A549 treated with DMSO at 1 μM for 4 hours (cell line): ENCODE measurements around the gene LIPT1. TPM values are rescaled to one million over a fixed set of nuclear protein-coding genes. Genes with fewer than 3 reads are reported as not detected.

Experiments
- total RNA-seq: library from RNA; stranded (reverse); fragments of 200-300 nt; extraction: Qiagen RNA extraction; gene quantifications from 5 replicates; pipeline ENCODE4 v1.2.3, GENCODE V29; 2022; ENCODE audit warnings: low read depth

Gene LIPT1
- total RNA-seq, result 3.1 to 4.3 TPM (median 3.8 TPM) in 5 replicates

DNA sequence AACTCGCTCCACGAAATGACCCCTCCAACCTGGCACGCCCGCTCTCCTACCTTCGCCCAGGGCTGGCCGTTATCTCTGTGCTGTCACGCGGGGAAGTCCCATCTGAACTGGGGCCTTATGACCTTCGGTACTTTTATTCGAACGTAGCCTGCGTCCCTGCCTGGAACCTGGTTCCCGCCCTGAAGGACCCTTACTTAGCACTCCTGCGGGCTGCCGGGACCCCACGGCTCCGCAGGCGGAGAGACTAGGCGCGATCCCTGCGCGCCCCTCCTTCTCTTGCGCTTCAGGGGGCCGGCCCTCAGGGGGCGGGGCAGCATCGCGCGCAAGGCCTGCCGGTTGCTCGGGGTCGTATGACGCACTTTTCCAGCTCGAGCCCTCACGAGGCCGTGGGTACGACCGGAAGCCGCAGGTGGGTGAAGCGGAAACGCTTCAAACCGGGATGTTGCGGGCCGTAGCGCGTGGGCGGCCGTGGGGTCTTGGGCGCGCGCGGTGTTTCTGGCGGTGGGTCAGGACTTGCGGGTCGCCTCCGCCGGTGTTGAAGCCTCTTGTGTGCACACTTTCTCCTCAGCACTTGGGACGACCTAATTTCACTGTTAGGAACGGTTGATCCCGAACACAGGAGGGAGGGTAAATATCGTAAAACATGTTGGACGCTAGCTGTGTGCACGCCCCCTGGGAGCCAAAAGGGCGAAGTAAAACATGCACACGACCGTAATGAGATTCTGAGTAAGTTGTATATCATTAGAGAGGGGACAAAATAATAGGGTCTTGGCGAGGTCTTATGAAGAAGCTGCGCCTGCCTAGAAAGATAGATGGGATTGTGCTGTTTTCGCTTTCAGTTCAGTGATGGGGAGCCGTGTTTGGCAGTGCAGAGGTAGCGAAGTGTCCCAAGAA is at the start of gene LIPT1, which contains the start of gene TSGA10:
Gene LIPT1 (plus strand): TSS at position 325 of the 894 bp plus-strand sequence. CDS start 6,991 bp downstream, outside the sequence.
Gene TSGA10 (minus strand): TSS at position 300 of the 894 bp plus-strand sequence. CDS start 45,503 bp downstream, outside the sequence.

DNA sequence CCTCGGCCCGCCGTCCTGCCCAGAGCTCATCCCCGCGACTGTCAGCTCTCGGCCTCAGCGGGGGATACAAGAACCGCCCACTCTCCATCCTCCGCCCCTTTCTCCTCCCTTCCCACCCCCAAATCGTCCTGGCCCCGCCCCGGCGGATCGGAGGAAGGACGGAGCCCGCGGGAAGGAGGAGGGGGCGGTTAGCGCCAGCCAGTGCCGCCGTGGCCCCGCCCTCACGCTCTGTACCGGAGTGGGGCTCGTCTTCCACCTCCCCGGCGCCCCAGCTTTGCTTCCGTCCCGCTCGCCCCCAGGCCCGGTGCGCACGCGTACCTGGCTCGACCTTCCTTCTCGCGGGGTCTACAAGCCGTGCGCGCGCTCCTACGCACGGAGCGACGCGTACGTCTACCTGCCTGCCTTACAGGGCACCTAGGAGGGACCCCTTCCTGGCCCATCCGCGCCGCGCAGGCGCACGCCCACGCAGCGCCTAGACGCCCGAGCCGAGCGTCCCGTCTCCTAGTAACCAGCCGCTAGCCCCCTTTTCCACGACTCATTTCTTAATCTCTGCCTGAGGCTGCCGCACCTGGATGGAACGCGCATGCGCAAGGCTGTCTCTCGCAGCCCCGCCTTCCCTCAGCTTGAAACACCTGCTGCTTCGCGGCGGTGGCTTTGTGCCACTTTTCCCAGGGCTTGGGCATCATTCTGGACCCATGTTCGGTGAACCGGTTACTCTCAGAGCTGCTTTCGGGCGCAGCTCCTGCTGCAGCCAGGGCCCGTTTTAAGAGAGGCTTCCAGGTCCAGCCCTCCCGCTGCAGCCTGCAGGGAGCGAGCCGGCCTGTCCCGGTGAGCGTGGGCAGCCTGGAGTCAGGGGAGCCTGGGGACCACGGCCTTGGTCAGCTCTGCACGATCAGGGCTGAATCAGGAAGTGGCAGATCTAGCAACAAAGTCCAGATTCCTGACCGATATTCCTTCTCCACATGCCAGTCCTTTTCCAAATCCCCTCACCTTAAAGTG is 13.4 kb upstream of the LIPT1 start, which contains the start of gene C2orf15:
Gene C2orf15 (plus strand): TSS at position 598 of the 999 bp plus-strand sequence. CDS start 8,852 bp downstream, outside the sequence.

DNA sequence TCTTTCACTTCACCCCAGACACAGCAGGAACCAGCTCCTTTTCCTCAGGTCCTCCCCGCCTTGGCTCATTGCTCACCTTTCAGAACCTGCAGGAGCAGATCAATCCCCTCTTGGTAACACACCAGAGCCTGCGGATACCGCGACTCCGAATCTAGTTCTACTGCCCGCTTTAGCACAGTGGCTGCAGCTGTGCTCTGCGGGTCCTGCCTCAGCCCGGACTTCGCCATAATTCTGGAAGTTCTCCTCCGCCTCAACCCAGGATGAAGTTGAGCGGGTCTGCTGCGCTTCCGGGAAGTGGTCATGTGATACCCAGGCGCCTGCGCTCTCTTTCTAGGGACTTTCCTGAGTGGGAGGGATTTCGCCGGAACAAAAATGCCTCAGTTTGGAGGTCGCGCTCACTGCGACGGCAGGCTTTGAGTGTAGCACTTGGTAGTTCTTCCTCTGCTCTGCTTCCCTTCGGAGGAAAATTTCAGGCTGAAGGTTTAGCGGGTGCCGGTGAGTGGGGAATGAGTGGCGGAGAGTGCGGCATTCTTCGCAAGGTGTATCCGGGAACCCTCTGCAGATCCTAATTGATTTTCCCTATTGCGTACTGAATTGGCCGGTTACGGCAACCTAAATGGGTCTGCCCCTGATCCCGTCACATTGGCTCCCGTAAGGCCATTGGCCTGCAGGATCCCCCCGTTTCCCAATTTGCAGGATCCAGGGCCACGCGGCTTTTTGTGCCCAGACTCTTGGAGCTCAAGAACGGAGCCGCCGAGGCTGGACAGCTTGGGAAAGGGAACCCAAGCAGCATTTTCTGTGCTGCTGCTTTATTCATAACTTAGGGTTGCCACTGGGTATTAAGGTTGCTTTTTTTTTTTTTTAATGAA is 26.2 kb downstream of the LIPT1 start, which contains the start of the genes MITD1 and MRPL30:
Gene MITD1 (minus strand): TSS at position 304 of the 869 bp plus-strand sequence. CDS start 77 bp downstream, at position 227.
Gene MRPL30 (plus strand): TSS at position 430 of the 869 bp plus-strand sequence. CDS start 5,020 bp downstream, outside the sequence.

Other genes with a start within 250 kb of the LIPT1 start
- 0.36 to 0.93 TPM (median 0.57 TPM) in 5 replicates for gene CRACDL, start 218.7 kb upstream of the LIPT1 start, total RNA-seq
- gene C2orf15, start 13.3 kb upstream of the LIPT1 start, total RNA-seq, result 0.41 to 0.61 TPM (median 0.52 TPM) in 5 replicates
- 1.5 to 7.1 TPM (median 4.2 TPM) in 5 replicates for gene TSGA10, start within 50 bp of the LIPT1 start, total RNA-seq
- 25.0 to 31.9 TPM (median 29.6 TPM) in 5 replicates for gene MITD1, start 26.1 kb downstream of the LIPT1 start, total RNA-seq
- 33.1 to 44.6 TPM (median 35.6 TPM) in 5 replicates for gene MRPL30, start 26.2 kb downstream of the LIPT1 start, total RNA-seq
- not detected in 5 replicates for gene LYG2, start 100.7 kb downstream of the LIPT1 start, total RNA-seq
- 0.49 to 2.6 TPM (median 1.6 TPM) in 5 replicates for gene LYG1, start 146.2 kb downstream of the LIPT1 start, total RNA-seq
- gene TXNDC9, start 181.4 kb downstream of the LIPT1 start, total RNA-seq, result 37.3 to 44.9 TPM (median 41.4 TPM) in 5 replicates
- 61.2 to 72.7 TPM (median 64.8 TPM) in 5 replicates for gene EIF5B, start 182.4 kb downstream of the LIPT1 start, total RNA-seq